A673 (cell line): ENCODE measurements around the gene RCBTB1.

ENCODE experiments used
- CTCF ChIP-seq: fragments of 300-800, 200-600 bp; sonication (generic); conservative IDR thresholded peaks from 2 replicates; pipeline ENCODE4 v1.5.1; 2017; ENCODE audit warnings: low read depth, mild to moderate bottlenecking, antibody characterized with exemption, low read length, moderate library complexity, mixed read lengths
- EZH2 ChIP-seq: fragments of 200-600 bp; sonication (generic); IDR thresholded peaks from 2 replicates; pipeline ENCODE4 v1.6.1; 2017; ENCODE audit warnings: borderline replicate concordance, low read depth, mild to moderate bottlenecking, mixed read lengths, antibody characterized with exemption, low read length; ENCODE audit not compliant: poor library complexity, severe bottlenecking

- TF ChIP-seq CTCF (no peak), EZH2 (no peak)
These were observed 68.9 kb downstream of the RCBTB1 start for GRCh38 chr13:49516467-49516866.
